CD4-positive, alpha-beta T cell treated with Interleukin-4 for 1 hour (primary cell): ENCODE data around the gene CGB7.
A peak's percentile ranks its signal among the peaks of the same experiment; 100 is the strongest.
"Not testable (repeated sequence)": the region's sequence is repeated elsewhere in the genome, so short reads cannot be mapped to it uniquely, and the experiment has no call there.

ENCODE experiments used
- DNase-seq, 2 donors: peaks; one replicate each; pipeline ENCODE4 v3.0.0-alpha.2; 2020 to 2022

The CGB7 gene

DNA sequence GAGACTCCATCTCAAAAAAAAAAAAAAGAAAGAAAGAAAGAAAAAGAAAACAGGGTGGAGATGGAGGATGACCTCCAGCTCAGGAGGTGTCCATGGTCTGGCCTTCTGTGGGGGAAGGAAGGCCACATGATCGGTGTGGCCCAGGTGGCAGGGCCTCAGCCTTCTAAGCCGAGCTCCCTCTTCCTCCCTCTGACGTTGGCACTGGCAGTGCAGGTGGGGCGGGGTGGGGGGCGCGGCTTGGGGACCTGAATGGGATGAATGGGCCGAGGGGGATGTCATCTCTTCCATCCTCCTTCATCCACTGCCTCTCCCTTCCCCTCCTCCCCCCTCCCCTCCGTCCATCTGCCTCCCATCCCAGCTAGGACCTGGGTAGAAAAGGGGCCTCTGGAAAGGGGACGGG lies 17.8 kb downstream of the CGB7 start:
- DNase-seq: not testable (repeated sequence)

- not testable (repeated sequence) for DNase-seq
These were observed 18.8 kb downstream of the CGB7 start for GRCh38 chr19:49038557-49039276.

GRCh38 chr19:49038111-49038510 lies 19.4 kb downstream of the CGB7 start:
- DNase-seq: not testable (repeated sequence)

DNA sequence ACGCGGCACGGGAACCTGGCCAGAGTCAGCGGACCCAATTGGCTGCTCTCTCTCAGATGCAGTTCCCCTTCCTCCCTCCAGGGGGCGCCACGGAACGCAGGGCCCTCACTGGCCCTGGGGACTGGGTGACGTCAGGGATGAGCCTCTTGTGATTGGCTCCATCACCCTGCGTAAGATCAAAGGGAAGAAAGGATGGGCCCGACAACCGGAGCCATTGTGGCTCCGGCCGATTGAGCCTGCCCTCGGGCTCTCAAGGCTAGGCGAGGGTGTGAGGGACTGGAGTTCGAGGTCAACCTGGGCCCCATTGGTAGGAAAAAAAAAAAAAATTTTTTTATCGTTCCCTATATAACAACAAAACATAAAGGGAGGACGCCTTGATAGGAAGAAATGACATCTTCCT lies 20.7 kb downstream of the CGB7 start, which contains the start of gene CGB1:
TSS of gene CGB1 (minus strand) at position 81 of the 400 bp plus-strand sequence. CDS start 184 bp downstream, outside the sequence.
- peak; percentile 22 to 32 for DNase-seq

GRCh38 chr19:49031642-49032301 lies 25.8 kb downstream of the CGB7 start, which contains the start of gene CGB2:
TSS of gene CGB2 (plus strand) at chr19:49031890. CDS start at chr19:49032096, 206 bp downstream.
- DNase-seq: peak; percentile 53 to 64

DNA sequence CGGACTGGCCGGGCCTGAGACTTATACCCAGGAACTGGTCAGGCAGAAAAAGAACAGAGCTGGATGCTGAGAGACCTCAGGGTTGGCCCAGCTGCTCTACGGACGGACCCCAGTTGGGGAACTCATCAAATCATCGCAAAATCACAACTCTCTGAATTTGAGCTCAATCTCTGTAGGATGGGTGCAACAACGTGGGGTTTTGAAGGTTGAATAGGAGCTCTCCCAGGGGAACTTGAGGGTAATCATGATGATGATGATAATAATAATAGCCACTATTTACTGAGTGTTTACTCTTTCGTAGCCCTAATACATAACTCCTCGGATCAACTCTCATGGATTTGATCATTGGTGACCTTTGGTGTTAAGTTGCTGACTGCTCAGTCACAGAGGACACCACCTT lies 27.2 kb downstream of the CGB7 start:
- DNase-seq: not testable (repeated sequence)

GRCh38 chr19:49029749-49030148 lies 27.8 kb downstream of the CGB7 start:
- not testable (repeated sequence) for DNase-seq

- DNase-seq: not testable (repeated sequence)
These were observed 28.9 kb downstream of the CGB7 start for GRCh38 chr19:49028686-49029085.

GRCh38 chr19:49025599-49025998 lies 31.9 kb downstream of the CGB7 start:
- not testable (repeated sequence) for DNase-seq

DNA sequence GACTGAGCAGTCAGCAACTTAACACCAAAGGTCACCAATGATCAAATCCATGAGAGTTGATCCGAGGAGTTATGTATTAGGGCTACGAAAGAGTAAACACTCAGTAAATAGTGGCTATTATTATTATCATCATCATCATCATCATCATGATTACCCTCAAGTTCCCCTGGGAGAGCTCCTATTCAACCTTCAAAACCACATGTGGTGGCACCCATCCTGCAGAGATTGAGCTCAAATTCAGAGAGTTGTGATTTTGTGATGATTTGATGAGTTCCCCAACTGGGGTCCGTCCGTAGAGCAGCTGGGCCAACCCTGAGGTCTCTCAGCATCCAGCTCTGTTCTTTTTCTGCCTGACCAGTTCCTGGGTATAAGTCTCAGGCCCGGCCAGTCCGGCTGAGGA lies 32.5 kb downstream of the CGB7 start:
- DNase-seq: not testable (repeated sequence)

- DNase-seq: not testable (repeated sequence)
These were observed 33.3 kb downstream of the CGB7 start, which contains the start of gene CGB3 for GRCh38 chr19:49024233-49024632. TSS of gene CGB3 (minus strand) at chr19:49024333. CDS start at chr19:49023971, 362 bp downstream.

GRCh38 chr19:49022116-49022515 lies 35.4 kb downstream of the CGB7 start:
- no peak for DNase-seq

DNA sequence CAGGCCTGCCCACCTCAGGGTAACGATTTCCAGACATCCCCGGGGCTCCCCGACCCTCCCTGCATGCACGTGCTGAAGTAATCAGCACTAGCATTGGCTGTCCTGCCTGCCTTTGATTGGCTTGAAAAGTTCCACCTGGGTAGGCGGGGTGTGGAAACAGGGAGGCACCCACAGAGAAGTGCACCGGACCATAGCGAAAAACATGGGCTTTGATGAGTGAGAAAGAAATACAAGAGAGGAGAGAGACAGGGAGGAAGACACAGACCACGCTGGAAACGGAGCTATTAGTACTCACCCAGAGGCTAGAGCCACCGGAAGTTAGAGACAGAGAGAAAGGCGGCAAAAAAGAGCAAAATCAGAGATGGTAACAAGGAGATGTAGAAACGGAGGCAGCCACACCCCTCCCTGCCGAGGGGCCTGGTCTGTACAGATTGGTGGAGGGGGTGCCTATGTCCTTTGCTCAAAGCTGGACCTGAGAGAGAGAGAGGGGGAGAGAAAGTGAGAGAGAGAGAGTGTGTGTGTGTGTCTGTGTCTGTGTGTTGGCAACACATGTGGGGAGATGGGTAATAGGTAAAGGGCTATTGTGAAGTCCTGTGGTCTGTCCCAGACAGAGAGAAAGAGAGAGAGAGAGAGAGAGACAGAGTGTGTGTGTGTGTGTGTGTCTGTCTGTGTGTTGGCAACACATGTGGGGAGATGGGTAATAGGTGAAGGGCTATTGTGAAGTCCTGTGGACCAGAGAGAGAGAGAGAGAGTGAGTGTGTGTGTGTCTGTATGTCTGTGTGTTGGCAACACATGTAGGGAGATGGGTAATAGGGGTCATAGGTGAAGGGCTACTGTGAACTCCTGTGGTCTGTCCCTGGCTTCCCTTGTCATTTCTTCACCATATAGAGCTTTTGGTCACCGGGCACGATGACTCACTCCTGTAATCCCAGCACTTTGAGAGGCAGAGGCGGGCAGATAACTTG lies 36.3 kb downstream of the CGB7 start:
- DNase-seq: no peak

- no peak for DNase-seq
These were observed 37.2 kb downstream of the CGB7 start for GRCh38 chr19:49020342-49020741.

GRCh38 chr19:49019242-49019932 lies 38.2 kb downstream of the CGB7 start:
- DNase-seq: peak; percentile 70 to 72

DNA sequence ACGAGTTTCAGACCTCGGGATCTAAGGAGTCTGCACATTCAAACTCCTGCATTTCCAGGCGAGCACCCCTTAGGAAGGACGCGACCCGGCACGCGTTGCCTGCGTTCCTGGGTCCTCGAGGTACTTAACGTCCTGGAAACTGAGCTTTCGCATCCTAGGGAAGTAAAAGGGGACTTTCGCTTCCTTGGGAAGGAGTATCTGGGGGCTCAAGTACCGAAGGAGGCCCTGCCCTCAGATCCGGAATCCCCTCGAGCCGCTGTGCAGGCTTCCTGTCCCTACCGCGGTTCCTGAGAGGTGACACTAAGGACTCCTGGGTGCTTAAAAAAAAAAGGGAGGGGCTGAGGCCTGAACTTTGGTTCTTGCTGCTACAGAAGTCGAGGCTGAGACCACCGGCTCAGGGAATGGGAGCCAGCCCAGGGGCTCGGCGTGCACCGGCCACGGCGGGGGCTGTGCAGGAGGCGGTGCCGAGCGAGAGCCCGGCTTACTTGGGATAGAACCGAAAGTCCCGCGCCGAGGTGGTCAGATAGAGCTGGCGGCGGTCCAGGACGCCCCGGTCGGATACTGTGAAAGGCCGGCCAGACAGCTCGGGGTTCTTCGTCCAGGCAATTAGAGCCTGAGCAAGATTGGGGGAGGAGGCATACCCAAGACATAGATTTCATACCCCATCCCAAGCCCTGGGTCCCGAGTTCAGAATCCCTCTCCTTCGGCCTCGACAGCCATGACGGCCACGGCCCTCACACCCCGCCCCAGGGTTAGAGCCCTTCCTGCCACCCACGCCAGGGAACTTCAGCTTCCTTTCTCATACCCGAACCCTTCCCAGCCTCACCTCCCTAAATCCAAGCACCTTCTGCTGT lies 38.9 kb downstream of the CGB7 start:
- DNase-seq: peak in 1 of 2 donors; percentile 19

- DNase-seq: peak; percentile 72 to 73
These were observed 39.7 kb downstream of the CGB7 start for GRCh38 chr19:49017666-49018351.

- DNase-seq: no peak
These were observed 40.4 kb downstream of the CGB7 start, which contains the start of gene LHB for GRCh38 chr19:49017041-49017665. TSS of gene LHB (minus strand) at chr19:49017091. CDS start at chr19:49017081, 10 bp downstream.

DNA sequence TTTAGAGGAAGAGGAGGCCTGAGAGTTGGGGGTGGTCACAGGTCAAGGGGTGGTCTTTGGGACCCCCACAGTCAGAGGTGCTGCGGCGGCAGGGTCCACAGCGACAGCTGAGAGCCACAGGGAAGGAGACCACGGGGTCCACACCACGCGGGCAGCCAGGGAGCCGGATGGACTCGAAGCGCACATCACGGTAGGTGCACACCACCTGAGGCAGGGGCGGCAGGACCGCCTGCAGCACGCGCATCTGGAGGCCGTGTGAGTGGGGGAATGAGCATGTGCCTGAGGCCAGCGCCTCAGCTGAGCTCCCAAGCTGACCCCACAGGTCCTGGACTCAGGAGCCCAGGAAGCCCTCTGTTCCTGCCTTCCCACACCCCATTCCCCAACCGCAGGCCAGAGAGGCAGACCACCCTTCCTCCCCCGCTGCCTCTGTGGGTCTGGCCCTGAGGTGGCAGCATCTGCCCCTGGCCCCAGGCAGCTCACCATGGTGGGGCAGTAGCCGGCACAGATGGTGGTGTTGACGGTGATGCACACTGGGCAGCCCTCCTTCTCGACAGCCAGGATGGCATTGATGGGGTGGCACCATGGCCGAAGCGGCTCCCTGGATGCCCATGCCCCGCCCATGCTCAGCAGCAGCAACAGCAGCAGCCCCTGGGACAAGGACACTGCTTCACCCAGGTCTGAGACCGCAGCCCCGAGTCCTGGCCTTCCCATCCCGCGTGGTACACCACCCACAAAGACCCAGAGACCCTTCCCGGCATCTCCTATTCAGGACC lies 41.3 kb downstream of the CGB7 start:
- no peak for DNase-seq
